H1 (cell line): ENCODE results near the gene RELL1. TPM values are rescaled to one million over a fixed set of nuclear protein-coding genes. Genes with fewer than 3 reads are reported as not detected.

Source experiments
- BCL11A ChIP-seq, 2 experiments: IDR thresholded peaks; one replicate each; pipeline ENCODE4 v1.6.1; 2011; ENCODE audit warnings: low read depth in 2 of 2, low read length in 2 of 2, mild to moderate bottlenecking in 2 of 2
- CHD2 ChIP-seq: IDR thresholded peaks from 2 replicates; pipeline ENCODE4 v1.6.1; 2012; ENCODE audit warnings: low read length, improper control_type of control experiment
- PHF8 ChIP-seq: fragments of 200-600 bp; sonication (generic); conservative IDR thresholded peaks from 2 replicates; pipeline ENCODE4 v1.7.1; 2012; ENCODE audit warnings: low read depth, mild to moderate bottlenecking, inconsistent platforms, low read length, moderate library complexity
- RAD21 ChIP-seq, 2 experiments: IDR thresholded peaks in 1 of 2; conservative IDR thresholded peaks in 1 of 2; 2 replicates each; pipeline ENCODE4 v1.6.1; 2011; ENCODE audit warnings: low read depth in 2 of 2, low read length in 2 of 2, improper control_type of control experiment in 1 of 2, inconsistent platforms in 1 of 2, mild to moderate bottlenecking in 1 of 2, moderate library complexity in 1 of 2
- RBBP5 ChIP-seq: IDR thresholded peaks from 2 replicates; pipeline ENCODE4 v1.7.1; 2012; ENCODE audit warnings: low read depth, mild to moderate bottlenecking, inconsistent platforms, low read length, moderate library complexity, borderline replicate concordance
- ZNF274 ChIP-seq: IDR thresholded peaks from 2 replicates; pipeline ENCODE4 v1.7.0; 2012; ENCODE audit warnings: low read length, borderline replicate concordance; ENCODE audit errors: extremely low read depth
- polyA plus RNA-seq, 7 experiments: library from polyadenylated mRNA; depleted of rRNA in 3 of 7; stranded (reverse) in 5 of 7; unstranded in 2 of 7; fragments of >200 nt in 5 of 7; fragments of 200-250 nt in 2 of 7; gene quantifications; 1 replicate in 5 of 7; 2 replicates in 1 of 7; 4 replicates in 1 of 7; pipeline versions ENCODE4 v1.2.1 to v1.2.3, GENCODE V29; 2011 to 2013; ENCODE audit warnings: missing spikeins in 2 of 7, mixed read lengths in 2 of 7
- total RNA-seq: library from RNA; stranded (reverse); fragmentation: NEBNext Ultra II Directional; extraction: Animal tissue kit (Norgen Biotek cat#: 25700); gene quantifications from 2 replicates; pipeline ENCODE4 v1.2.1, GENCODE V29; 2021
- TF ChIP-seq, protein P1 (sequence below): fragments of 300-600 bp; sonication (generic); IDR thresholded peaks from 2 replicates; pipeline ENCODE4 v1.7.1; 2012; ENCODE audit warnings: low read length, moderate library complexity, mild to moderate bottlenecking, inconsistent platforms; ENCODE audit not compliant: insufficient replicate concordance

RELL1 gene
- total and polyA plus RNA-seq, 2 of the 8 experiments (the other 6 are each of a cell fraction or from before 2014, with no cell fraction given), result 2.1 to 14.1 TPM

DNA sequence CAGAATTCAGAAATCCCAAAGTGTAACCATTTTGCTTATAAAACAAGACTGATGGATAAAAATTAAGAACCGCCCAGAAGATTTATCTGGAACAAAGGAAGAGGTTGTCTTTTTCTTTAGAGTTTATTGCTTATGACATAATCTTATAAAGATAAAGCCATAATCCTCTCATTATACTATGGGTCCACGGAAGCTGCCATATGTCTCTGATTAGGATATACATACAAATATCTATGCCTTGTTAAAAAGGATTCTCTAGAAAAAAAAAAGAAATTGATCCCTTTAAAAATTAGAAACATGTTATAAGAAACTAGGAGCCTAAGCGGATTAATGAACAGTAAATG, 70.5 kb downstream of the RELL1 start (continued):
- TF ChIP-seq, protein P1, sequence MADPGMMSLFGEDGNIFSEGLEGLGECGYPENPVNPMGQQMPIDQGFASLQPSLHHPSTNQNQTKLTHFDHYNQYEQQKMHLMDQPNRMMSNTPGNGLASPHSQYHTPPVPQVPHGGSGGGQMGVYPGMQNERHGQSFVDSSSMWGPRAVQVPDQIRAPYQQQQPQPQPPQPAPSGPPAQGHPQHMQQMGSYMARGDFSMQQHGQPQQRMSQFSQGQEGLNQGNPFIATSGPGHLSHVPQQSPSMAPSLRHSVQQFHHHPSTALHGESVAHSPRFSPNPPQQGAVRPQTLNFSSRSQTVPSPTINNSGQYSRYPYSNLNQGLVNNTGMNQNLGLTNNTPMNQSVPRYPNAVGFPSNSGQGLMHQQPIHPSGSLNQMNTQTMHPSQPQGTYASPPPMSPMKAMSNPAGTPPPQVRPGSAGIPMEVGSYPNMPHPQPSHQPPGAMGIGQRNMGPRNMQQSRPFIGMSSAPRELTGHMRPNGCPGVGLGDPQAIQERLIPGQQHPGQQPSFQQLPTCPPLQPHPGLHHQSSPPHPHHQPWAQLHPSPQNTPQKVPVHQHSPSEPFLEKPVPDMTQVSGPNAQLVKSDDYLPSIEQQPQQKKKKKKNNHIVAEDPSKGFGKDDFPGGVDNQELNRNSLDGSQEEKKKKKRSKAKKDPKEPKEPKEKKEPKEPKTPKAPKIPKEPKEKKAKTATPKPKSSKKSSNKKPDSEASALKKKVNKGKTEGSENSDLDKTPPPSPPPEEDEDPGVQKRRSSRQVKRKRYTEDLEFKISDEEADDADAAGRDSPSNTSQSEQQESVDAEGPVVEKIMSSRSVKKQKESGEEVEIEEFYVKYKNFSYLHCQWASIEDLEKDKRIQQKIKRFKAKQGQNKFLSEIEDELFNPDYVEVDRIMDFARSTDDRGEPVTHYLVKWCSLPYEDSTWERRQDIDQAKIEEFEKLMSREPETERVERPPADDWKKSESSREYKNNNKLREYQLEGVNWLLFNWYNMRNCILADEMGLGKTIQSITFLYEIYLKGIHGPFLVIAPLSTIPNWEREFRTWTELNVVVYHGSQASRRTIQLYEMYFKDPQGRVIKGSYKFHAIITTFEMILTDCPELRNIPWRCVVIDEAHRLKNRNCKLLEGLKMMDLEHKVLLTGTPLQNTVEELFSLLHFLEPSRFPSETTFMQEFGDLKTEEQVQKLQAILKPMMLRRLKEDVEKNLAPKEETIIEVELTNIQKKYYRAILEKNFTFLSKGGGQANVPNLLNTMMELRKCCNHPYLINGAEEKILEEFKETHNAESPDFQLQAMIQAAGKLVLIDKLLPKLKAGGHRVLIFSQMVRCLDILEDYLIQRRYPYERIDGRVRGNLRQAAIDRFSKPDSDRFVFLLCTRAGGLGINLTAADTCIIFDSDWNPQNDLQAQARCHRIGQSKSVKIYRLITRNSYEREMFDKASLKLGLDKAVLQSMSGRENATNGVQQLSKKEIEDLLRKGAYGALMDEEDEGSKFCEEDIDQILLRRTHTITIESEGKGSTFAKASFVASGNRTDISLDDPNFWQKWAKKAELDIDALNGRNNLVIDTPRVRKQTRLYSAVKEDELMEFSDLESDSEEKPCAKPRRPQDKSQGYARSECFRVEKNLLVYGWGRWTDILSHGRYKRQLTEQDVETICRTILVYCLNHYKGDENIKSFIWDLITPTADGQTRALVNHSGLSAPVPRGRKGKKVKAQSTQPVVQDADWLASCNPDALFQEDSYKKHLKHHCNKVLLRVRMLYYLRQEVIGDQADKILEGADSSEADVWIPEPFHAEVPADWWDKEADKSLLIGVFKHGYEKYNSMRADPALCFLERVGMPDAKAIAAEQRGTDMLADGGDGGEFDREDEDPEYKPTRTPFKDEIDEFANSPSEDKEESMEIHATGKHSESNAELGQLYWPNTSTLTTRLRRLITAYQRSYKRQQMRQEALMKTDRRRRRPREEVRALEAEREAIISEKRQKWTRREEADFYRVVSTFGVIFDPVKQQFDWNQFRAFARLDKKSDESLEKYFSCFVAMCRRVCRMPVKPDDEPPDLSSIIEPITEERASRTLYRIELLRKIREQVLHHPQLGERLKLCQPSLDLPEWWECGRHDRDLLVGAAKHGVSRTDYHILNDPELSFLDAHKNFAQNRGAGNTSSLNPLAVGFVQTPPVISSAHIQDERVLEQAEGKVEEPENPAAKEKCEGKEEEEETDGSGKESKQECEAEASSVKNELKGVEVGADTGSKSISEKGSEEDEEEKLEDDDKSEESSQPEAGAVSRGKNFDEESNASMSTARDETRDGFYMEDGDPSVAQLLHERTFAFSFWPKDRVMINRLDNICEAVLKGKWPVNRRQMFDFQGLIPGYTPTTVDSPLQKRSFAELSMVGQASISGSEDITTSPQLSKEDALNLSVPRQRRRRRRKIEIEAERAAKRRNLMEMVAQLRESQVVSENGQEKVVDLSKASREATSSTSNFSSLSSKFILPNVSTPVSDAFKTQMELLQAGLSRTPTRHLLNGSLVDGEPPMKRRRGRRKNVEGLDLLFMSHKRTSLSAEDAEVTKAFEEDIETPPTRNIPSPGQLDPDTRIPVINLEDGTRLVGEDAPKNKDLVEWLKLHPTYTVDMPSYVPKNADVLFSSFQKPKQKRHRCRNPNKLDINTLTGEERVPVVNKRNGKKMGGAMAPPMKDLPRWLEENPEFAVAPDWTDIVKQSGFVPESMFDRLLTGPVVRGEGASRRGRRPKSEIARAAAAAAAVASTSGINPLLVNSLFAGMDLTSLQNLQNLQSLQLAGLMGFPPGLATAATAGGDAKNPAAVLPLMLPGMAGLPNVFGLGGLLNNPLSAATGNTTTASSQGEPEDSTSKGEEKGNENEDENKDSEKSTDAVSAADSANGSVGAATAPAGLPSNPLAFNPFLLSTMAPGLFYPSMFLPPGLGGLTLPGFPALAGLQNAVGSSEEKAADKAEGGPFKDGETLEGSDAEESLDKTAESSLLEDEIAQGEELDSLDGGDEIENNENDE, result no peak
- TF ChIP-seq RBBP5 (no peak), ZNF274 (no peak), PHF8 (no peak), BCL11A (IDR thresholded peaks at IDR 0.05; ENCODE audit: low read depth in 2 of 2, low read length in 2 of 2) (no peak), RAD21 (IDR thresholded peaks at IDR 0.05 in 1 of 2, conservative IDR thresholded peaks at IDR 0.05 in 1 of 2; ENCODE audit: low read depth in 2 of 2, low read length in 2 of 2) (no peak), CHD2 (no peak)
